ENCODE measurements around the gene IGFBP2. TPM values are rescaled to one million over a fixed set of nuclear protein-coding genes. Genes with fewer than 3 reads are reported as not detected.

IGFBP2 gene
- total RNA-seq, 1 donor from 2014 or later = 2,855 TPM

GRCh38 chr2:216674376-216674775 lies 41.2 kb downstream of the IGFBP2 start:
- Mint-ChIP-seq H3K9me3 (ENCODE audit: unreplicated experiment) (no peaks in the 10 kb centered on the region), H3K36me3 (ENCODE audit: unreplicated experiment) (peaks cover 50% of the 10 kb centered on the region), H3K4me3 (ENCODE audit: unreplicated experiment) (no peak overlapping the region), H3K4me1 (ENCODE audit: unreplicated experiment) (peaks cover 4% of the 10 kb centered on the region), H3K27ac (ENCODE audit: unreplicated experiment) (peak overlapping the region; percentile 61), H3K27me3 (ENCODE audit: unreplicated experiment) (no peaks in the 10 kb centered on the region)
- no peak for TF ChIP-seq CTCF (IDR thresholded peaks at IDR 0.05)
- no peak for DNase-seq (ENCODE audit: extremely low spot score, unreplicated experiment)

- Mint-ChIP-seq H3K27me3 (ENCODE audit: unreplicated experiment) (no peaks in the 10 kb centered on the region), H3K27ac (ENCODE audit: unreplicated experiment) (no peak overlapping the region), H3K4me1 (ENCODE audit: unreplicated experiment) (peaks cover 19% of the 10 kb centered on the region), H3K9me3 (ENCODE audit: unreplicated experiment) (no peaks in the 10 kb centered on the region), H3K4me3 (ENCODE audit: unreplicated experiment) (no peak overlapping the region), H3K36me3 (ENCODE audit: unreplicated experiment) (peaks cover 69% of the 10 kb centered on the region)
- no peak for DNase-seq (ENCODE audit: extremely low spot score, unreplicated experiment)
- TF ChIP-seq CTCF (IDR thresholded peaks at IDR 0.05) = no peak
Measured at GRCh38 chr2:216676630-216677029, 43.4 kb downstream of the IGFBP2 start.

- peaks cover 29% of the 10 kb centered on the region for H3K4me1 Mint-ChIP-seq (ENCODE audit: unreplicated experiment)
- no peaks in the 10 kb centered on the region for H3K9me3 Mint-ChIP-seq (ENCODE audit: unreplicated experiment)
- peaks cover 78% of the 10 kb centered on the region for H3K36me3 Mint-ChIP-seq (ENCODE audit: unreplicated experiment)
- H3K4me3 Mint-ChIP-seq (ENCODE audit: unreplicated experiment) = no peak overlapping the region
- no peak for TF ChIP-seq CTCF (IDR thresholded peaks at IDR 0.05)
- DNase-seq (ENCODE audit: extremely low spot score, unreplicated experiment) = no peak
- no peaks in the 10 kb centered on the region for H3K27me3 Mint-ChIP-seq (ENCODE audit: unreplicated experiment)
- H3K27ac Mint-ChIP-seq (ENCODE audit: unreplicated experiment) = no peak overlapping the region
Measured at GRCh38 chr2:216677439-216678097, 44.3 kb downstream of the IGFBP2 start.

- no peak for DNase-seq (ENCODE audit: extremely low spot score, unreplicated experiment)
- peaks cover 81% of the 10 kb centered on the region for H3K36me3 Mint-ChIP-seq (ENCODE audit: unreplicated experiment)
- no peaks in the 10 kb centered on the region for H3K27me3 Mint-ChIP-seq (ENCODE audit: unreplicated experiment)
- H3K4me3 Mint-ChIP-seq (ENCODE audit: unreplicated experiment) = no peak overlapping the region
- no peaks in the 10 kb centered on the region for H3K9me3 Mint-ChIP-seq (ENCODE audit: unreplicated experiment)
- no peak for TF ChIP-seq CTCF (IDR thresholded peaks at IDR 0.05)
- H3K4me1 Mint-ChIP-seq (ENCODE audit: unreplicated experiment) = peaks cover 31% of the 10 kb centered on the region
- no peak overlapping the region for H3K27ac Mint-ChIP-seq (ENCODE audit: unreplicated experiment)
Measured at GRCh38 chr2:216678098-216678465, 44.9 kb downstream of the IGFBP2 start.

- DNase-seq (ENCODE audit: extremely low spot score, unreplicated experiment) = no peak
- H3K4me3 Mint-ChIP-seq (ENCODE audit: unreplicated experiment) = peak overlapping the region; percentile 29
- peaks cover 41% of the 10 kb centered on the region for H3K4me1 Mint-ChIP-seq (ENCODE audit: unreplicated experiment)
- H3K27ac Mint-ChIP-seq (ENCODE audit: unreplicated experiment) = no peak overlapping the region
- H3K36me3 Mint-ChIP-seq (ENCODE audit: unreplicated experiment) = peaks cover 86% of the 10 kb centered on the region
- H3K27me3 Mint-ChIP-seq (ENCODE audit: unreplicated experiment) = no peaks in the 10 kb centered on the region
- H3K9me3 Mint-ChIP-seq (ENCODE audit: unreplicated experiment) = no peaks in the 10 kb centered on the region
- no peak for TF ChIP-seq CTCF (IDR thresholded peaks at IDR 0.05)
Measured at GRCh38 chr2:216678813-216679657, 45.8 kb downstream of the IGFBP2 start.

Data from osteocyte (in vitro differentiated cells).